Stimulated activated CD8-positive, alpha-beta memory T cell treated with anti-CD3 and anti-CD28 coated beads, Interleukin-7, amount 100 ng/mL, for 24 hours (primary cell): ENCODE measurements around the gene PLEKHM3.

Experiments
- DNase-seq: peaks from one replicate; pipeline ENCODE4 v3.0.0-alpha.2; 2020; ENCODE audit warnings: low read depth

PLEKHM3 gene

GRCh38 chr2:207860685-207861084, 164.6 kb downstream of the PLEKHM3 start:
- DNase-seq = no peak

- DNase-seq = no peak
Measured at GRCh38 chr2:207855591-207855990, 169.7 kb downstream of the PLEKHM3 start.

- DNase-seq = no peak
Measured at GRCh38 chr2:207854484-207855440, 170.6 kb downstream of the PLEKHM3 start.

GRCh38 chr2:207852791-207853190, 172.5 kb downstream of the PLEKHM3 start:
- DNase-seq = no peak

- no peak for DNase-seq
Measured at GRCh38 chr2:207849443-207849842, 175.9 kb downstream of the PLEKHM3 start.

- no peak for DNase-seq
Measured at GRCh38 chr2:207848545-207848928, 176.8 kb downstream of the PLEKHM3 start.

GRCh38 chr2:207847807-207848544, 177.4 kb downstream of the PLEKHM3 start:
- DNase-seq = no peak

- no peak for DNase-seq
Measured at GRCh38 chr2:207847098-207847806, 178.1 kb downstream of the PLEKHM3 start.

GRCh38 chr2:207845202-207845864, 180.0 kb downstream of the PLEKHM3 start:
- DNase-seq = no peak

GRCh38 chr2:207844648-207845047, 180.7 kb downstream of the PLEKHM3 start:
- no peak for DNase-seq

GRCh38 chr2:207840101-207840500, 185.2 kb downstream of the PLEKHM3 start:
- no peak for DNase-seq

- no peak for DNase-seq
Measured at GRCh38 chr2:207839575-207839974, 185.8 kb downstream of the PLEKHM3 start.

GRCh38 chr2:207839028-207839427, 186.3 kb downstream of the PLEKHM3 start:
- no peak for DNase-seq

- no peak for DNase-seq
Measured at GRCh38 chr2:207836521-207837133, 188.7 kb downstream of the PLEKHM3 start.

- DNase-seq = no peak
Measured at GRCh38 chr2:207835805-207836204, 189.5 kb downstream of the PLEKHM3 start.

GRCh38 chr2:207833251-207833751, 192.0 kb downstream of the PLEKHM3 start:
- DNase-seq = no peak

GRCh38 chr2:207831584-207832248, 193.6 kb downstream of the PLEKHM3 start:
- DNase-seq = no peak

GRCh38 chr2:207830778-207831438, 194.4 kb downstream of the PLEKHM3 start:
- no peak for DNase-seq

GRCh38 chr2:207828361-207829057, 196.8 kb downstream of the PLEKHM3 start:
- DNase-seq = no peak
